Measurements from ENCODE around the gene KCNMA1. TPM values are rescaled to one million over a fixed set of nuclear protein-coding genes. Genes with fewer than 3 reads are reported as not detected.

The KCNMA1 gene
- polyA plus RNA-seq, 1 of the 3 experiments (the other 2 are of a cell fraction) = 107 TPM

DNA sequence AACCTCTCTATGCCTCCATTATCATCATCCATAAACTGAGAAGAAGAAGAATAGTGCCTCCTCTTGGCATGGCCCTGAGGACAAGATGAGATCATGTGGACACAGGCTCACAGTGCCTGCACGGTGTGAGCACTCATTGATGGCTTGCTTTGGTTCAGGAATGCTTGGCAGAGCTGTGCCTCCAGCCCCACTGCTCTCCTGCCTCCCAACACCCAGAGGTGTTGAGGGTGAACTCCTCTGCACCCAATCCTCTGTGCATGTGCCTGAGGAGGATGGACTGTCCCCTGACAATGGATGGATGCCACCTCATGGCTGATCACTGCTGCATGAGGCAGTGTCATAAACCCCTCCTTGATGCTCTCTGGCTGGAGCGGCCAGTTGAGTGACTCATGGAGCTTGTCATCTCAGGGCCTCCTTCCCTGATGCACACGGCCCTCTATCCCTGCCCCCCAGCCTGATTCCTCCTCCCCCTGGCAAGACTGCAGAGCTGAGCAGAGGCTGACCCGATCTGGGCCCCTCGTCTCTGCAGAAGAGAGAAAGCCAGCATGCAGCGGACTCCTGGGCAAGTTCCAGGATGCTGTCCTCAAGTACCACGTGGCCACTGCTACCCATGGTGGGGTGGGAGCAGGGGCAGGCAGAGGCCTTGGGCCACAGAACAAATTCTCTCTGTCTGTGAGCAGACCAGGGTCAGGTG, 136.3 kb downstream of the KCNMA1 start (continued):
- TF ChIP-seq, protein P1, sequence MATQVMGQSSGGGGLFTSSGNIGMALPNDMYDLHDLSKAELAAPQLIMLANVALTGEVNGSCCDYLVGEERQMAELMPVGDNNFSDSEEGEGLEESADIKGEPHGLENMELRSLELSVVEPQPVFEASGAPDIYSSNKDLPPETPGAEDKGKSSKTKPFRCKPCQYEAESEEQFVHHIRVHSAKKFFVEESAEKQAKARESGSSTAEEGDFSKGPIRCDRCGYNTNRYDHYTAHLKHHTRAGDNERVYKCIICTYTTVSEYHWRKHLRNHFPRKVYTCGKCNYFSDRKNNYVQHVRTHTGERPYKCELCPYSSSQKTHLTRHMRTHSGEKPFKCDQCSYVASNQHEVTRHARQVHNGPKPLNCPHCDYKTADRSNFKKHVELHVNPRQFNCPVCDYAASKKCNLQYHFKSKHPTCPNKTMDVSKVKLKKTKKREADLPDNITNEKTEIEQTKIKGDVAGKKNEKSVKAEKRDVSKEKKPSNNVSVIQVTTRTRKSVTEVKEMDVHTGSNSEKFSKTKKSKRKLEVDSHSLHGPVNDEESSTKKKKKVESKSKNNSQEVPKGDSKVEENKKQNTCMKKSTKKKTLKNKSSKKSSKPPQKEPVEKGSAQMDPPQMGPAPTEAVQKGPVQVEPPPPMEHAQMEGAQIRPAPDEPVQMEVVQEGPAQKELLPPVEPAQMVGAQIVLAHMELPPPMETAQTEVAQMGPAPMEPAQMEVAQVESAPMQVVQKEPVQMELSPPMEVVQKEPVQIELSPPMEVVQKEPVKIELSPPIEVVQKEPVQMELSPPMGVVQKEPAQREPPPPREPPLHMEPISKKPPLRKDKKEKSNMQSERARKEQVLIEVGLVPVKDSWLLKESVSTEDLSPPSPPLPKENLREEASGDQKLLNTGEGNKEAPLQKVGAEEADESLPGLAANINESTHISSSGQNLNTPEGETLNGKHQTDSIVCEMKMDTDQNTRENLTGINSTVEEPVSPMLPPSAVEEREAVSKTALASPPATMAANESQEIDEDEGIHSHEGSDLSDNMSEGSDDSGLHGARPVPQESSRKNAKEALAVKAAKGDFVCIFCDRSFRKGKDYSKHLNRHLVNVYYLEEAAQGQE (IDR thresholded peaks at IDR 0.05; ENCODE audit: low read depth, low read length) = no peak
- TF ChIP-seq FOXJ3 (CRISPR knock-in tag; IDR thresholded peaks at IDR 0.05) (no peak), FOXM1 (IDR thresholded peaks at IDR 0.05; ENCODE audit: low read depth) (peak; percentile 74), NFIC (IDR thresholded peaks at IDR 0.05; ENCODE audit: borderline replicate concordance) (peak; percentile 75), RXRA (IDR thresholded peaks at IDR 0.05; ENCODE audit: borderline replicate concordance, low read depth) (peak; percentile 59; the same call in 1 of the 2 replicates), JUND (IDR thresholded peaks at IDR 0.05) (peak; percentile 69), CHD2 (IDR thresholded peaks at IDR 0.05; ENCODE audit: low read length, partially characterized antibody) (no peak), RCOR1 (IDR thresholded peaks at IDR 0.05; ENCODE audit: low read length) (no peak)
- TF ChIP-seq, protein P2, sequence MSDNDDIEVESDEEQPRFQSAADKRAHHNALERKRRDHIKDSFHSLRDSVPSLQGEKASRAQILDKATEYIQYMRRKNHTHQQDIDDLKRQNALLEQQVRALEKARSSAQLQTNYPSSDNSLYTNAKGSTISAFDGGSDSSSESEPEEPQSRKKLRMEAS (IDR thresholded peaks at IDR 0.05; ENCODE audit: low read depth) = peak; percentile 94
- TF ChIP-seq, protein P3, sequence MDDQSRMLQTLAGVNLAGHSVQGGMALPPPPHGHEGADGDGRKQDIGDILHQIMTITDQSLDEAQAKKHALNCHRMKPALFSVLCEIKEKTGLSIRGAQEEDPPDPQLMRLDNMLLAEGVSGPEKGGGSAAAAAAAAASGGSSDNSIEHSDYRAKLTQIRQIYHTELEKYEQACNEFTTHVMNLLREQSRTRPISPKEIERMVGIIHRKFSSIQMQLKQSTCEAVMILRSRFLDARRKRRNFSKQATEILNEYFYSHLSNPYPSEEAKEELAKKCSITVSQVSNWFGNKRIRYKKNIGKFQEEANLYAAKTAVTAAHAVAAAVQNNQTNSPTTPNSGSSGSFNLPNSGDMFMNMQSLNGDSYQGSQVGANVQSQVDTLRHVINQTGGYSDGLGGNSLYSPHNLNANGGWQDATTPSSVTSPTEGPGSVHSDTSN (IDR thresholded peaks at IDR 0.05) = peak; percentile 78

DNA sequence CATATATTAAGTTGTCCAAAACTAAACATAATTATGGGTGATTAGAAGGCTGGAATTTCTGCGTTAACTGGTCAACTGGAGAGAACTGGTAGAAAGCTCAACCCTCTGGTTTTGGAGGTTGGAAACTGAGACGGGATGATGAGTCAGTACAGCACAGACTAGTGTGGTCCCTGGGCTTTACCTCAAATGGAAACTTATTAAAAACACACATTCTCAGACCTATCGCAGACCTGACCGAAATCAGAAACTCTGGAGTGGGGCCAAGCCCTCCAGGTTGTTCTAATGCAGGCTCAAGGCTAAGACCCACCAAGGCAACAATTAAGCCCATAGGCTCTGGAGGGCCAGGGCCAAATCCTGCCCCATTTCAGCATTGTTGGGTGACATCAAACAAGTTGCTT, 136.9 kb downstream of the KCNMA1 start:
- Histone ChIP-seq H2AFZ (ENCODE audit: low read depth) (peak overlapping the region; percentile 10; the same call in 1 of the 2 replicates), H3K36me3 (replicated peaks in 1 of 2; ENCODE audit: control insufficient read depth in 1 of 2, insufficient read depth in 2 of 2, low read length in 1 of 2) (peaks cover 0 to 3% of the 10 kb centered on the region in 2 experiments), H3K79me2 (ENCODE audit: insufficient read depth) (peaks cover 19% of the 10 kb centered on the region), H3F3A (replicated peaks; ENCODE audit: insufficient read depth) (peaks cover 38% of the 10 kb centered on the region), H3K4me3 (ENCODE audit: low read depth in 2 of 2, low read length in 1 of 2) (no peak overlapping the region), H4K20me1 (ENCODE audit: insufficient read depth) (no peaks in the 10 kb centered on the region), H3K27ac (ENCODE audit: low read depth in 2 of 2, low read length in 1 of 2) (peak overlapping the region; percentile 36 to 69; a peak in 3 of 4 replicates), H3K9ac (0 out of 2 replicates have a peak overlapping the region, but pooled peaks have one; percentile 9), H3K9me2 (no peaks in the 10 kb centered on the region), H3K4me1 (ENCODE audit: control insufficient read depth in 1 of 2, insufficient read depth in 2 of 2, low read depth in 1 of 2, low read length in 1 of 2) (peaks cover 12 to 52% of the 10 kb centered on the region in 2 experiments; a peak in 3 of 4 replicates), H3K27me3 (ENCODE audit: insufficient read depth) (no peaks in the 10 kb centered on the region), H3K4me2 (peak overlapping the region; percentile 61), H3K9me3 (no peaks in the 10 kb centered on the region; the same call in 1 of the 2 replicates)
- ChIA-PET CTCF (no interaction called here), POLR2A (no interaction called here)
- 33% methylated on average over 4 of the region's 4 CpGs for WGBS (ENCODE audit: low lambda C conversion rate)
- TF ChIP-seq TCF12 (IDR thresholded peaks at IDR 0.05) (peak; percentile 51), FOSL2 (IDR thresholded peaks at IDR 0.05; ENCODE audit: borderline replicate concordance, low read depth) (peak; percentile 48; the same call in 1 of the 2 replicates), GATA2 (CRISPR knock-in tag; IDR thresholded peaks at IDR 0.05) (no peak), NFIC (IDR thresholded peaks at IDR 0.05; ENCODE audit: borderline replicate concordance) (peak; percentile 42; the same call in 1 of the 2 replicates)
- TF ChIP-seq, protein P4, sequence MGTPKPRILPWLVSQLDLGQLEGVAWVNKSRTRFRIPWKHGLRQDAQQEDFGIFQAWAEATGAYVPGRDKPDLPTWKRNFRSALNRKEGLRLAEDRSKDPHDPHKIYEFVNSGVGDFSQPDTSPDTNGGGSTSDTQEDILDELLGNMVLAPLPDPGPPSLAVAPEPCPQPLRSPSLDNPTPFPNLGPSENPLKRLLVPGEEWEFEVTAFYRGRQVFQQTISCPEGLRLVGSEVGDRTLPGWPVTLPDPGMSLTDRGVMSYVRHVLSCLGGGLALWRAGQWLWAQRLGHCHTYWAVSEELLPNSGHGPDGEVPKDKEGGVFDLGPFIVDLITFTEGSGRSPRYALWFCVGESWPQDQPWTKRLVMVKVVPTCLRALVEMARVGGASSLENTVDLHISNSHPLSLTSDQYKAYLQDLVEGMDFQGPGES (IDR thresholded peaks at IDR 0.05; ENCODE audit: low read depth, low read length) = no peak
- no peak for DNase-seq

Measured in SK-N-SH (cell line).